Testis (tissue), 2 donors: ENCODE data around the gene PARVG.

Source experiments
- POLR2A ChIP-seq: fragments of 450-650 bp; IDR thresholded peaks from one replicate; pipeline ENCODE4 v1.6.1; 2017; ENCODE audit warnings: antibody characterized with exemption, mild to moderate bottlenecking, moderate library complexity
- TF ChIP-seq, protein P1 (sequence below), 3 experiments: fragments of 450-650 bp in 2 of 3; fragments of 200-600 bp in 1 of 3; sonication (generic) in 1 of 3; IDR thresholded peaks; one replicate each; pipeline ENCODE4 v1.5.1; 2016 to 2019; ENCODE audit warnings: antibody characterized with exemption in 3 of 3, mild to moderate bottlenecking in 2 of 3, moderate library complexity in 1 of 3

- TF ChIP-seq, protein P1, sequence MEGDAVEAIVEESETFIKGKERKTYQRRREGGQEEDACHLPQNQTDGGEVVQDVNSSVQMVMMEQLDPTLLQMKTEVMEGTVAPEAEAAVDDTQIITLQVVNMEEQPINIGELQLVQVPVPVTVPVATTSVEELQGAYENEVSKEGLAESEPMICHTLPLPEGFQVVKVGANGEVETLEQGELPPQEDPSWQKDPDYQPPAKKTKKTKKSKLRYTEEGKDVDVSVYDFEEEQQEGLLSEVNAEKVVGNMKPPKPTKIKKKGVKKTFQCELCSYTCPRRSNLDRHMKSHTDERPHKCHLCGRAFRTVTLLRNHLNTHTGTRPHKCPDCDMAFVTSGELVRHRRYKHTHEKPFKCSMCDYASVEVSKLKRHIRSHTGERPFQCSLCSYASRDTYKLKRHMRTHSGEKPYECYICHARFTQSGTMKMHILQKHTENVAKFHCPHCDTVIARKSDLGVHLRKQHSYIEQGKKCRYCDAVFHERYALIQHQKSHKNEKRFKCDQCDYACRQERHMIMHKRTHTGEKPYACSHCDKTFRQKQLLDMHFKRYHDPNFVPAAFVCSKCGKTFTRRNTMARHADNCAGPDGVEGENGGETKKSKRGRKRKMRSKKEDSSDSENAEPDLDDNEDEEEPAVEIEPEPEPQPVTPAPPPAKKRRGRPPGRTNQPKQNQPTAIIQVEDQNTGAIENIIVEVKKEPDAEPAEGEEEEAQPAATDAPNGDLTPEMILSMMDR (IDR thresholded peaks at IDR 0.05) = no peak
- TF ChIP-seq POLR2A = no peak
Measured at GRCh38 chr22:44204739-44205515, 24.2 kb downstream of the PARVG start.
